Heart left ventricle (tissue), 16 donors: Measurements from ENCODE around the gene CPNE5. TPM values are rescaled to one million over a fixed set of nuclear protein-coding genes. Genes with fewer than 3 reads are reported as not detected.

Source experiments
- ATAC-seq, 4 donors: fragments of 200-7000 bp; cut with Tn5 transposase; one replicate each; pipeline ENCODE4 v1.9.1; 2020 to 2022; ENCODE audit warnings: moderate library complexity in 4 of 4, mild to moderate bottlenecking in 3 of 4, moderate number of reproducible peaks in 1 of 4
- DNase-seq, 5 donors: peaks; one replicate each; pipeline ENCODE4 v3.0.0-alpha.2; 2020
- H3K27ac ChIP-seq, 12 donors: fragments of 200-600 bp; sonication (generic) in 4 of 12; one replicate each; pipeline versions ENCODE4 v1.5.0 to v1.8.0; 2016 to 2022; ENCODE audit warnings: mild to moderate bottlenecking in 2 of 12
- H3K27me3 ChIP-seq, 9 donors: fragments of 200-600 bp; sonication (generic) in 2 of 9; one replicate each; pipeline versions ENCODE4 v1.5.1 to v1.8.0; 2016 to 2022; ENCODE audit warnings: mild to moderate bottlenecking in 3 of 9
- H3K36me3 ChIP-seq, 9 donors: fragments of 200-600 bp; sonication (generic) in 2 of 9; one replicate each; pipeline versions ENCODE4 v1.5.0 to v1.8.0; 2018 to 2022; ENCODE audit warnings: mild to moderate bottlenecking in 2 of 9
- H3K4me1 ChIP-seq, 12 donors: fragments of 200-600 bp; sonication (generic) in 4 of 12; one replicate each; pipeline versions ENCODE4 v1.5.0 to v1.8.0; 2016 to 2022; ENCODE audit warnings: mild to moderate bottlenecking in 3 of 12
- H3K4me3 ChIP-seq, 12 donors: fragments of 200-600 bp; sonication (generic) in 4 of 12; one replicate each; pipeline versions ENCODE4 v1.5.0 to v1.8.0; 2017 to 2022; ENCODE audit warnings: mild to moderate bottlenecking in 9 of 12, moderate library complexity in 4 of 12
- H3K9me3 ChIP-seq, 12 donors: fragments of 200-600 bp; sonication (generic) in 4 of 12; one replicate each; pipeline versions ENCODE4 v1.5.0 to v1.8.0; 2016 to 2022; ENCODE audit warnings: mild to moderate bottlenecking in 1 of 12
- CTCF ChIP-seq, 12 donors: fragments of 200-600 bp; sonication (generic) in 4 of 12; IDR thresholded peaks; one replicate each; pipeline versions ENCODE4 v1.5.0 to v1.8.0; 2018 to 2022; ENCODE audit warnings: antibody characterized with exemption in 12 of 12, mild to moderate bottlenecking in 5 of 12
- POLR2A ChIP-seq, 2 donors: fragments of 450-650 bp; IDR thresholded peaks; one replicate each; pipeline ENCODE4 v1.6.1; 2017; ENCODE audit warnings: antibody characterized with exemption in 2 of 2, mild to moderate bottlenecking in 2 of 2, moderate library complexity in 2 of 2
- WGBS, 4 donors: extraction: QIAGEN DNeasy Blood & Tissue Kit in 2 of 4; methylation state at CpG; one replicate each; pipeline versions ENCODE4 v1.1.5 to v1.1.7; 2013 to 2018; 5-methylcytosine and 5-hydroxymethylcytosine counted together
- intact Hi-C, 10 donors: fragments of 100-400 bp; cut with DNase I; formaldehyde crosslinking; loops; one replicate each; pipeline versions ENCODE4 v1.11.1 to v1.14.2; 2022
- polyA plus RNA-seq, 2 donors: library from polyadenylated mRNA; stranded (reverse); fragments of 200-250 nt; gene quantifications; one replicate each; pipeline ENCODE4 v1.2.3, GENCODE V29; 2013
- total RNA-seq, 9 donors: library from RNA; depleted of rRNA in 2 of 9; stranded (reverse); fragments of >200 nt in 2 of 9; fragmentation: NEBNext Ultra II Directional in 3 of 9; extraction: Animal tissue kit (Norgen Biotek cat#: 25700) in 3 of 9; gene quantifications; one replicate each; pipeline versions ENCODE4 v1.1.0 to v1.2.4, GENCODE V29; 2016 to 2023
- donor health status: ischemic (EF 13 %, LVEDD 7.1; RV severe dilation, severe dysfunction).
- donor health status: healthy with polysubstance abuse.
- donor health status: DM: no; HTN: yes; CAD: no.
- donor health status: DM: no; HTN: no; CAD: no.
- donor health status: ischemic (EF 25% LVEDD 6.9; RV normal size, moderate dysfunction).
- donor health status: ischemic (EF 25% LVEDD 5.7; RV mildly dilated, moderate dysfunction).
- donor health status: healthy.
- donor health status: DM: yes; HTN: yes; CAD: no.
- donor health status: ischemic (EF 35%, LVEDD 5.7; RV mildly dilated, moderate dysfunction).
- donor health status: nonischemic (EF 11% LVEDD 7.7; RV severe dilation, severe dysfunction).
- donor health status: DM: yes; HTN: yes; CAD: no.
- donor health status: PGD.
- donor health status: ischemic (EF 29% LVEDD 5.4; RV normal size, mild dysfunction).
- donor health status: nonischemic (EF 23%, LVEDD 6.1; RV moderate dilation, normal function).

The CPNE5 gene
- total and polyA plus RNA-seq, 11 donors = 4.0 to 111 (median 13.4) TPM

- Histone ChIP-seq H3K9me3 (no peaks in the 10 kb centered on the region), H3K4me3 (peak within 1 kb of the TSS; percentile 52 to 93 (median 83)), H3K4me1 (peaks cover 0 to 42% (median 26%) of the 10 kb centered on the region in 12 donors), H3K36me3 (no peaks in the 10 kb centered on the region), H3K27ac (peak within 1 kb of the TSS; percentile 77 to 95 (median 88)), H3K27me3 (no peaks in the 10 kb centered on the region)
- TF ChIP-seq CTCF (IDR thresholded peaks at IDR 0.05) (peak; percentile 73 to 94 (median 87)), POLR2A (IDR thresholded peaks at IDR 0.05) (peak in 1 of 2 donors; percentile 75)
- peak; percentile 97 to 99 (median 98) for DNase-seq
- peak; percentile 99 to 100 (median 100) for ATAC-seq
- intact Hi-C loops = loop anchor here (1.0 to 10.0 kb wide), 15 partner anchors 92 to 329 kb away; partner anchors contain the start of genes PIM1 (in 5 of the 10) and MTCH1 (in 3 of the 10)
- 2 to 4% (median 3%) methylated on average over 30 to 48 of the region's 48 CpGs for WGBS, 4 donors
Measured at GRCh38 chr6:36885461-36886401, 46.5 kb upstream of the CPNE5 start, which contains the start of gene C6orf89. Gene C6orf89 (plus strand): TSS chr6:36885952. CDS start chr6:36899445, 13,493 bp downstream.

GRCh38 chr6:36884610-36885009 lies 45.4 kb upstream of the CPNE5 start:
- Histone ChIP-seq H3K27me3 (no peaks in the 10 kb centered on the region), H3K9me3 (no peaks in the 10 kb centered on the region), H3K36me3 (no peaks in the 10 kb centered on the region), H3K4me3 (no peak overlapping the region), H3K27ac (peak overlapping the region in 8 of 12 donors; percentile 79 to 95 (median 86)), H3K4me1 (peaks cover 0 to 38% (median 26%) of the 10 kb centered on the region in 12 donors)
- TF ChIP-seq POLR2A (IDR thresholded peaks at IDR 0.05) (no peak), CTCF (IDR thresholded peaks at IDR 0.05) (no peak)
- ATAC-seq = no peak
- intact Hi-C loops = loop anchor here (1.0 to 10.0 kb wide), 15 partner anchors 93 to 330 kb away; partner anchors contain the start of genes PIM1 (in 5 of the 10) and MTCH1 (in 3 of the 10)
- WGBS, 4 donors = 97 to 98% (median 98%) methylated on average over 3 of the region's 3 CpGs
- DNase-seq = no peak

- Histone ChIP-seq H3K4me3 (peak overlapping the region; percentile 66 to 96 (median 85)), H3K36me3 (peaks cover 0 to 12% (median 6%) of the 10 kb centered on the region in 9 donors), H3K9me3 (no peaks in the 10 kb centered on the region), H3K27me3 (no peaks in the 10 kb centered on the region), H3K27ac (peak overlapping the region in 11 of 12 donors; percentile 68 to 96 (median 88)), H3K4me1 (peaks cover 0 to 31% (median 16%) of the 10 kb centered on the region in 12 donors)
- TF ChIP-seq POLR2A (IDR thresholded peaks at IDR 0.05) (no peak), CTCF (IDR thresholded peaks at IDR 0.05) (no peak)
- intact Hi-C loops = no loop called here
- WGBS, 4 donors = 30 to 36% (median 33%) methylated on average over 6 of the region's 6 CpGs
- DNase-seq (no peak), ATAC-seq (no peak)
Measured at GRCh38 chr6:36875250-36875633, 36.0 kb upstream of the CPNE5 start.
